ENCODE results near the gene RUVBL1.

GRCh38 chr3:128167973-128168674 is 44.5 kb upstream of the RUVBL1 start:
- TF ChIP-seq CTCF (IDR thresholded peaks at IDR 0.05) = no peak
- TF ChIP-seq POLR2A (IDR thresholded peaks at IDR 0.05) = no peak

Data from heart left ventricle (tissue), 13 donors.